SH-SY5Y (cell line): ENCODE measurements around the gene GPR176.

ENCODE experiments used
- GATA2 ChIP-seq: IDR thresholded peaks from 2 replicates; pipeline ENCODE4 v1.6.1; 2011; ENCODE audit warnings: mild to moderate bottlenecking, low read depth, low read length
- GATA3 ChIP-seq: IDR thresholded peaks from 2 replicates; pipeline ENCODE4 v1.6.1; 2011; ENCODE audit warnings: low read depth, mild to moderate bottlenecking, low read length, moderate library complexity

- no peak for TF ChIP-seq GATA2
- TF ChIP-seq GATA3, result no peak
Observed at GRCh38 chr15:39936681-39937080, 16.6 kb upstream of the GPR176 start.
